GM10847 (cell line): ENCODE measurements around the gene MED12L.

Experiments used
- POLR2A ChIP-seq: IDR thresholded peaks from 2 replicates; pipeline ENCODE4 v1.6.1; 2011; ENCODE audit not compliant: insufficient read length; ENCODE audit errors: extremely low read depth

The MED12L gene

DNA sequence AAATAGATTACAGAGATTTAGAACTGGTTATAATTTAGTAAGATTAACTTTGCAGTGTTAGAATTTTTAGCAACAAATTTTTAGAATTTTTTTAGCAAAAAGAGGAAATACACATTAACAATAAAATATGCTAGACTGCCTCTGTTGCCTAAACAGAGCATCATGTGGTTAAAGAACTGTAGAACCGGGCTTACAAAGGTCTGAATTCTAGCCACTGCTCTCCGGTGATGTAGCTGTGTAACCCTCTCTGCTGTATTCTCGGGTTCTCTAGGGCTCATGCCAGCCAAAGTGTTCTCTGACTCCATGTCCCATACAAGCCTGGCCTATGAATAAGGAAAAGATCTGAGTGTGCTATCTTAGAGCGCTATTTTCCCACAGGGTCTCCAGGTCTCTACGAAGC, 302.0 kb downstream of the MED12L start:
- no peak for TF ChIP-seq POLR2A

DNA sequence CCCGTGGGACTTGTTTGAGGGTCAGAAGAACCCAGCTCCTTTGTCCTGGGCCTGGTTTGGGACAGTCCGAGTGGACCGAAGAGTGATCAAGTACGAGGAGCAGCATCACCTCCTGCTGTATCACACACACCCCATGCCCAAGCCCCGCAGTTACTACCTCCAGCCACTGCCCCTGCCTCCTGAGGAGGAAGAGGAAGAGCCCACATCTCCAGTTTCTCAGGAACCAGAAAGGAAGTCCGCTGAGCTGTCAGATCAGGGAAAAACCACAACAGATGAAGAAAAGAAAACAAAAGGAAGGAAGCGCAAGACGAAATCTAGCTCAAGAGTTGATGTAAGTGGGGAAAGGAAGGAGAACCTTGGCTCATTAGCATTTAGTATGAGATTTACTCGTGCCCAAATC, 302.4 kb downstream of the MED12L start:
- TF ChIP-seq POLR2A, result no peak

DNA sequence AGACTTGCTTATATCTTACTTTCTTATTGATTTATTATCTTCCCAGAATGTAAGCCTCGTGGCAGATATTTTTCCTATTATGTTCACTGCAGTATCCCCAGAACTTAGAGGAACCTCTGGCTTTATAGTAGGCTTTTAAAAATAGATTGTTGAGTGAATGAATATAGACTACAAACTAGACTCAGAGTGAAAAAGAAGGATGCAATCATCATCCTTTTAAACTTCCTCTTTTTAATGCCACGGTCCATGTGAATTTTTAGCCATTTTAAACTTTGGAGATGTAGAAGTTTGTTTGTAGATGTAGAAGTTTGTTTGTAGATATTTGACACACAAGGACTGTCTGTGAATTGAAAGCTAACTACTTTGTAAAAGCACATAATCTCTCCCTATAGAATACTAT, 306.3 kb downstream of the MED12L start:
- TF ChIP-seq POLR2A, result no peak

DNA sequence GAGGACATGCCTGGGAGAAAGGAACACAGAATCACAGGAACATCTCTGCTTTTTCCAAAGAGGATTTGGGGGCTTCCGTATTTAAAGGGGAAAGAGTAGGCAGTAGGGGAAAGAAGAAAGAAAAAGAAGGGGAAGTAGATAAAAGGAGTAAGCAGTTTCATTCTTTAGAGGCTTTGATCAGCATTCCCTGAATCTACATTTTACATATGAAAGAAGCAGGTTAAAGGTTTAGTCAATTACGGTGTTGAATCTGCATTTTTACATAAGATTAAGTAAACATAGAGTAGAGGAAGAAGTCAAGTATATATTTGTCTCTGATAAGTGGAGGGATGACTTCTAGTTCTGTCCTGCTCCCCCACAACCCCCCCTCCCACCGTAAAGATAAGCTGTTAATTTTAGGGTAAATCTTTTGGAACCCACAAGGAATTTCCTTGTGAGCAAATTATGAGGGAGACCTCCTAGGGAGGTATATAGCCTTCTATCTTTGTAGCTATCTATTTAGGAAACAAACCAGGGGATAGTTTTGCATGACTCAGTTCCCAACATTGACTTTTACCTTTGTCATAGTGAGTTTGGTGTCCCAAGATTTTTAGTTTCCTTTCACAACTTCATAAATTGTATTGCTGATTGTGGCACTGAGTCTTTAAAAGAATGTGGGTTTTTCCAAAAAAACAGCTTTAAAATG, 307.8 kb downstream of the MED12L start:
- TF ChIP-seq POLR2A, result no peak

DNA sequence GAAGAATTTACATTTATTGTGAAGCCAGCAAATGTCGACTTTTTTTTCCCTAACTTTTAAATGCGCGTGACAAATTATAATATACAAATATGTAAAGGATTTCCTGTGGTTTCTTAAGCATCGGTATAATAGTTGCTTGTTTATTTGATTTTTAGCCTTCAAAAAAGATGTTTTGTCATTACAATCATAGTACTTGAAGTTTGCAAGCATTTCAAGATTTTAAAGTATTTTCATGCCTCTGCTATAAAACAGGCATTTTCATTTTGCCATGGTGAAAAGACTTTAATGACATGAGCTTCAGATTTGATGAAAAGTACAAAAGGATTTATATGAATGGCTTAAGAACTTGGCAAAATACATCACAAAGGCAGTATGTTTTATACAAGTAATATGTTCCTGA, 308.5 kb downstream of the MED12L start:
- no peak for TF ChIP-seq POLR2A

DNA sequence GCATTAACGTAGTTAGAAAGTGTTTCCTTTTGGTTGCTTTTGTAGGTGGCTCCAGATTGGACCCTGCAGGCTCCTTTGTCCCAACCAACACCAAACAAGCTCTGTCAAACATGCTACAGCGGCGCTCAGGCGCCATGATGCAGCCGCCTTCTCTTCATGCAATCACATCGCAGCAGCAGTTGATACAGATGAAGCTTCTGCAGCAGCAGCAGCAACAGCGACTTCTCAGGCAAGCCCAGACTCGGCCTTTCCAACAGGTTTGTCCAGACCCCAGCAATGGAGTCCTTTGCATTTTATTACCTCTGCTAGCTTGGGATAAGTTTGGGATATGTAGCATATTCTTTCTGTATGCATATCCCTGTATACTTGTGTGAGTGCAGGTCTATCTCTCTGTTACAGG, 309.1 kb downstream of the MED12L start:
- no peak for TF ChIP-seq POLR2A

DNA sequence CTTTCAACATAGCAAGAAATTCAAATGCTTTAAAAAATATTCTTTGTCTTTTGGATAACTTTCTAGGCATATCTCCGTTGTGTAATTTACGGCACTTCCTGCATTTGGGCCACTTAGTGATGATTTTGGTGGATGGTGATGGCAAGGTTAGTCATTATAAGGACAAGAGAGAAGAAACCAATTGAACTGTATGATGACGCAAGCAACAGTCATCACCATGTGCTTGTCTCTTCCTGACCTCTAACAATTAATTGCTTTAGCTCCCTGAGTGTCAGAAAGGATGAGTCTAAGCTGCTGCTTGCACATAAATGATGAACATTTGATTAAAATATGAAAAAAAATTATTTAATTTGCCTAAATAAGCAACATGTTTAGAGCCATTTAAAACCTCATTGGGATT, 310.3 kb downstream of the MED12L start:
- TF ChIP-seq POLR2A, result no peak

DNA sequence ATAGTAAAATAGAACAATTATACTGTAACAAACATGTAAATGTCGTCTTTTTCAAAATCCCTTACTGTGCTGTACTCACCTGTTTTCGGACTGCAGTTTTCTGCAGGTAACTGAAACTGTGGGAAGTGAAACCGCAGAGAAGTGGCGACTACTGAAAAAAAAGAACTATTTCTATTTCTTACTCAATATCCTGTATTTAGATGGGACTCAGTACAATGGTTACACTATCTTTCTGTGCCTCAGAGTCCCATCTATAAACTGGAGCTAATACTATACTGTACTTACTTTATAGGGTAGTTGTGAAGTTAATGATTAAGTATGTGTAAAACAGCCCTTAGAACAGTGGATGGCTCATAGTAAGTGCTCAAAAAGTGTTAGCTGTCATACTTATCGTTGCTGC, 313.4 kb downstream of the MED12L start:
- no peak for TF ChIP-seq POLR2A

DNA sequence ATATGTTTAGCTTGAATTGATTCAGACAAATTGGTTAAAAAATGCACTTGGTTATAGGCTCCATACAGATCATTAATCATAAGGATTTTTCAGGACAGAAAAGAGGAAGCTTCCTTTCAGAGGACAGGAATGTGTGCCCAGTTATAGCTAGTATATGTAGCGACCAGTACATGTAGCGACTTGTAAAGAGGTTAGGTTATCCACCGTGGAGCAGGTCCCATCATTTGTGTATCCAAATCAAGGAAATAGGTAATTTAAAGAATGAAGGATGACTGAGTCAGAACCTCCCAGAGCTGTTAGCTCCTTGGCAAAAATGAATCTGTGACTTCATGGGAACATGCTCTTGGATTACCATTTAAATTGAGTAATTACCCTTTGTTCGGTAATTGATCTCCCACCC, 314.9 kb downstream of the MED12L start:
- no peak for TF ChIP-seq POLR2A

DNA sequence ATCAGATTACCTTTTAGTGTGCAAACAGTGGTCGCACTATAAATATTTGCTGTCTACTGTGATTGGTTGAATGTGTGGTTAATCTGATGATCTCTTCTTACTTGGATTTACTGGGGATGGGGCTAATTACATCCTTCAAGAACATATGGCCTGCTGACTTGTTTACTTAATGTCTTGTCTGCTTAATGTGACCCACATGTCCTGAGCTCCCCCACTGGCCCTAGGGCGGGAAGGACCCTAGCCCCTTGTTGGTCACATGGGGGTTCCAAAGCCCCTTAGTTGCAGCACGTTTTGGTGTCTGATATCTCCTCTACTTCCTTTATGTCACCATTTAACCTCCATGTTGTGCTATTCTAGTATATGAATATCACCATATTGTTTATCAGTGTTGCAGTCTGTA, 316.9 kb downstream of the MED12L start:
- TF ChIP-seq POLR2A, result no peak

DNA sequence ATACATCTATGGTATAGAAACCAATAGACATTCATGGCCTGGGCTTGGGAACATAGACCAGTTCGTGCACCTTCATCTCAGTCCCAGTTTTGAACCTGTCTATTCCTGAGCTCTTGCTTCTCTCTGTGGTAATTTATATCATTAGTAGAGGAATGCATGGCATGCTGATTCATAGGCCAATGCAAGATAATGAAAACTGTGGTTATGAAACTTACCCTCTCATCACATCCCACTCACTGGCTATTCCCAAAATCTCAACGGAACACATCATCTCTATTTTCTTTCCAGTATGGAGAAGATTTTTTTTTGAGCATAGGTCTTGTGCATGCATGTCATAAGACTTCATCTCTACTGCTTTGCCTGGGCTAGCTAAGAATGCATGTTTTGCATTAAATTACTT, 317.8 kb downstream of the MED12L start:
- no peak for TF ChIP-seq POLR2A

DNA sequence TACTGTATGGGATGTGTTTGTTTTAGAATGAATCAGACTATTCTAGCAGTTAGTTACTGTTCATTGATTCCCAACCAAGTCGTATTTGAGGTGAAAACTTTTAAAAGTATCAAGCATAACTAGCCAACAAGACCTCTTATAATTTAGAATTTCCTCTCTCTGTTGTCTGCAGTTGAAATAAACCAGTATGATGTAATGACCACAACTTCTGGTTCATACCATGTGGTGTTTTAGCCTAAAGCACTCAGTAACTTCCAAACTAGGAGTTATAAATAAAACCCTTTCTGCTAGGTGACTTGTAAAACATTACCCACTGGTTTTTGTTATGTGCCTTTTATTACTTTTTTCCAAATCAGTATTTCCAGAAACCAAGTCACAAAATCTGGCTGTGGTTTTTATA, 318.9 kb downstream of the MED12L start:
- no peak for TF ChIP-seq POLR2A

DNA sequence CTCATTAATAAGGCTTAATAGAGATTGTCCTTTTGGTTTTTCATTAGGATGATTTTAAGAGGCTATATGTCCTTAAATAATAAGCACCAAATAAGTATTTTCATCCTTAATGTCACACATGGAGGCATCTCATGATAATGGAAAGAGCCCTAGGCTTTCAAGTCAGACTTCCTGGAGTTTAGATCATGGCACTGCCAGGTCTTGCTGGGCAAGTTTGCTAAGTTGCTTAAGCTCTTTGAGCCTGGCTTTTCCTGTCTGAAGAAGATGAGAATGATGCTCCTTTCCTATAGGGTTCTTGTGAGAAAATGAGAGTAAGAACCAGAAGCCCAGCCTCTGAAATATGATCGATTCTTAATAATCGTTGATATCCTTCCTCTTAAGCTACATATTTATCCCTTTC, 322.5 kb downstream of the MED12L start:
- TF ChIP-seq POLR2A, result no peak

DNA sequence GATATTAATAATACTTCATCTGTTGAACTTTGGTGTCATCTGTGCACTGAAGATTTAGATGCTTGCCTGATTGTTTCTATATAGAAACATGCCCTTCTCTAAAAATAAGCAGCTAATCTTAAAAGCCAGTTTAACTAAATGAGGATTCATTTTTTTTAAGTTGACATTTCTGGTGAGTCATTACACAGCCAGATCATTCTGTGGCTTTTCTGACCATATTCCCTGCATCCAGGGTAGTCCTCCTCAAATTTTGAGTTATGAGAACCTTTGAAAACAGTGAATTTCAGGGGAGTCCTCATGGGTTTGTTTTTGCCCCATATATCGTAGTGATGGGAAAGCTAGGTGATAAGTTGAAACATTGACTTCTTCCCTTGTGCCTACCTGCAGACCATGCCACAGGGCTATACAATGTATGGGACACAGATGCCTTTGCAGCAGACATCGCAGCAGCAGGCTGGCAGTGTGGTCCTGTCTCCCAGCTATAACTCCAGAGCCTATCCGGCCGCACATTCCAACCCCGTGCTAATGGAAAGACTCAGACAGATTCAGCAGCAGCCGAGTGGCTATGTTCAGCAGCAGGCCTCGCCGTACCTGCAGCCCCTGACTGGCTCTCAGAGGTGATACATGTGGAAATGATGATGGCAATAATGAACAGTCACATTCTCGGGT, 325.6 kb downstream of the MED12L start:
- TF ChIP-seq POLR2A, result no peak

DNA sequence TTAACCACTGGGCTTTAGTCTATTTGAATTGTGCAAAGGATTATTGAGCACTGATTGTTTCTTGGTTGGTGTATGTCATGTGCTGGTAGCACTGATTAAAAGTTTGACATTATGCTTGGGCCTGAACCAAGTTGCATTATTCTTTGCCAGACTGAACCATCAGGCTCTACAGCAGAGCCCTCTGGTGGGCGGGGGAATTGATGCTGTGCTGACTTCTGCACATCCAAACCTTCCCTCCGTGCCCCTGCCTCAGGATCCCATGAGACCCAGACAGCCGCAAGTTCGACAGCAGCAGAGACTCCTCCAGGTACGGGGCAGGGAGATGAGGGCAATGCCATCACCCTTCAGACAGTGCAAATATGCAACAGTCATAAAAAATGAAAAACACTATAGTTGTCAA, 327.5 kb downstream of the MED12L start:
- no peak for TF ChIP-seq POLR2A

DNA sequence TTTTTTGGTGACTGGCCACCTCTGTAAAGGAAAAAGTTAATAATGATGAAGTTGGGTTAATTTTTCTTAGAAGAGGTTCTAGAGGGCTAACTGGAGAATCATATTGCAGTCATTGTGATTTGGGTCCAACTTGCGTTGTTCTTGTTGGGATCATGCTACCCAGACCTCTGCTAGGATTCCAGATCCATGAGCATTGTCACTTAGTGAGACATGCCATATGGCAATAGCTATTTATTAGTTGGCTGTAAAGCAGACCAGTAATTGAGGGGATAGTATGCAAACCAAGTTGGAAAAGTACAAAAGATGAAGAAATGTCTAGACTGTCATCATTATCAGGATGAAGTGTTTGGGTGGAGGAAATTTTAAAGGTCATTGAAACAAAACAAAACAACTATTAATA, 329.8 kb downstream of the MED12L start:
- TF ChIP-seq POLR2A, result no peak

DNA sequence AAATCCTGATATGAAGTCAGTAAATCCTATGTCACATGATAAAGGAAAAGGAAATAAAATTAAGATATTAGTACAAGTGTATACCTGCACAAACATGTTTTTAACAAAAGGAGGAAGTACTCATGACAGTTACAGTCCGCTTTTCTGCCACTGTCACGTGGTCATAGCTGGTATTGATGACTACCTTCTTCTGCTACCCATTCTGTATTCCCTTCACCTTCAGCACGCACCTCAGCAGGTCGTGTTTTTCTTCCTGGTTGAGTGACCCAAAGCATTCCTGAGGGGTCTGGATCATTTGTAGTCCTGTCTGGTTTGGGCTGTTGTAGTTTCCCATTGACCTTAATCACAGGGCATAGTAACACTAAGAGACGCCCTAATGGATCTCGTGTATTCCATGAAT, 334.3 kb downstream of the MED12L start:
- no peak for TF ChIP-seq POLR2A

DNA sequence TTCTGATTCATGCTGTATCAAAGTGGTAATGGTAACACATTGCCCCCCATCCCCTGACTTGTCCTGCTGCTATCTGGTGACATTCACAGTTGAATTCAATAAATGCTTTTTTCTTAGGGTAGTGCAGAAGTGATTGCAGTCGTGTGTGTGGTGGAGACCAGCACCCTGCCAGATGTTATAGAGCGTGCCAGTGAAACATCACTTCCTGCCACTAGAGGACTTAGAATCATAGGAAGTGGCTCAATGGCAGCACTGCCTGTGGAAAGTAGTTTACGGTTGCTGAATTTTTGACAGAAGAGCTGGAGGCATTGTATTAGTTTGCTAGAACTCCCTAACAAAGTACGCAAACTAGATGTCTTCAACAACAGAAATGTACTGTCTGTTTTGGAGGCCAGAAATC, 336.5 kb downstream of the MED12L start:
- no peak for TF ChIP-seq POLR2A

DNA sequence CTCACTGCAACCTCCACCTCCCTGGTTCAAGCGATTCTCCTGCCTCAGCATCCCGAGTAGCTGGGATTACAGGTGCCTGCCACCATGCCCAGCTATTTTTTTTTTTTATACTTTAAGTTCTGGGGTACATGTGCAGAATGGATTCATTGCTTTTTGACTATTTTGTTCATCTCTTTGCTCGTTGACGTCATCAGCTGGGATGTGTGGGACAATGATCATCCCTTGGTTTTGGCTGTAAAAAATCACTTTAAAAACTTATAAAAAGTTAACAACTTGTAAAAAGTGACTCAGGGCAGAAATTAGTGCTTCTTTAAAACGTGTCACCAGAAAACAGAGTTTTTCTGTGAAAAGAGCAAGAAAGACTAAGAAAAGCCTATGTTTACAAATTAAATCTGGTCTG, 337.6 kb downstream of the MED12L start:
- no peak for TF ChIP-seq POLR2A
